ENCODE measurements around the gene MORN5. TPM values are rescaled to one million over a fixed set of nuclear protein-coding genes. Genes with fewer than 3 reads are reported as not detected.

The MORN5 gene
- total and polyA plus RNA-seq, 2 experiments from 2014 or later, result not detected

GRCh38 chr9:122172131-122172530, 12.4 kb downstream of the MORN5 start (continued):
- TF ChIP-seq, protein P1, sequence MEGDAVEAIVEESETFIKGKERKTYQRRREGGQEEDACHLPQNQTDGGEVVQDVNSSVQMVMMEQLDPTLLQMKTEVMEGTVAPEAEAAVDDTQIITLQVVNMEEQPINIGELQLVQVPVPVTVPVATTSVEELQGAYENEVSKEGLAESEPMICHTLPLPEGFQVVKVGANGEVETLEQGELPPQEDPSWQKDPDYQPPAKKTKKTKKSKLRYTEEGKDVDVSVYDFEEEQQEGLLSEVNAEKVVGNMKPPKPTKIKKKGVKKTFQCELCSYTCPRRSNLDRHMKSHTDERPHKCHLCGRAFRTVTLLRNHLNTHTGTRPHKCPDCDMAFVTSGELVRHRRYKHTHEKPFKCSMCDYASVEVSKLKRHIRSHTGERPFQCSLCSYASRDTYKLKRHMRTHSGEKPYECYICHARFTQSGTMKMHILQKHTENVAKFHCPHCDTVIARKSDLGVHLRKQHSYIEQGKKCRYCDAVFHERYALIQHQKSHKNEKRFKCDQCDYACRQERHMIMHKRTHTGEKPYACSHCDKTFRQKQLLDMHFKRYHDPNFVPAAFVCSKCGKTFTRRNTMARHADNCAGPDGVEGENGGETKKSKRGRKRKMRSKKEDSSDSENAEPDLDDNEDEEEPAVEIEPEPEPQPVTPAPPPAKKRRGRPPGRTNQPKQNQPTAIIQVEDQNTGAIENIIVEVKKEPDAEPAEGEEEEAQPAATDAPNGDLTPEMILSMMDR (conservative IDR thresholded peaks at IDR 0.05; ENCODE audit: low read depth in 2 of 2), result no peak

DNA sequence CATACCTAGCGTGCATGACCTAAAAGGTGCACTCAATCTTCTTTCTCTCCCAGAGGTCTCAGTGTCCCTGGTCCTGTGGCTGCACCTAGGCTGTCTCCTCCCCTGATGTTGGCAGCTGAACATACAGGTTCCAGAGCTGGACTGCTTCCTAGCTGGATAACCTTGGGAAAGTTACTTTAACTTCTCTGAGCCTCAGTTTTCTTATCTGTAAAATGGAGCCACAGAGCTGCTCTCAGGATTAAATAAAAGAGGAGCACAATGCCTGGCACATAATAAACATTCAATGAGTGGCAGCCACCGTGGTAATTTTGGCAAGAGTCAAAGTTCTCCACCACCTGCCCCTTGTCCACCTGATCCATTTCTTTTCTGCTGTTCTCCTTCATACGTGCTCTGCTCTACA, 14.0 kb downstream of the MORN5 start:
- Histone ChIP-seq H3K4me3 (no peak overlapping the region), H2AFZ (no peak overlapping the region), H3K27me3 (ENCODE audit: insufficient read depth) (no peaks in the 10 kb centered on the region), H3K79me2 (replicated peaks; ENCODE audit: insufficient read depth) (no peaks in the 10 kb centered on the region), H3K4me1 (ENCODE audit: insufficient read depth) (no peaks in the 10 kb centered on the region), H3K9me2 (ENCODE audit: insufficient read depth) (no peaks in the 10 kb centered on the region), H3K36me3 (ENCODE audit: insufficient read depth) (no peaks in the 10 kb centered on the region), H4K20me1 (replicated peaks; ENCODE audit: insufficient read depth) (no peaks in the 10 kb centered on the region), H3K27ac (ENCODE audit: low read depth) (no peak overlapping the region), H3F3A (replicated peaks; ENCODE audit: low read depth) (no peaks in the 10 kb centered on the region), H3K4me2 (no peak overlapping the region)
- Mint-ChIP-seq H3K36me3 (ENCODE audit: low read depth) (no peaks in the 10 kb centered on the region), H3K4me3 (no peak overlapping the region), H3K9me3 (no peaks in the 10 kb centered on the region), H3K27ac (no peak overlapping the region), H3K27me3 (ENCODE audit: insufficient read depth, low read depth, poor library complexity) (peaks cover 6% of the 10 kb centered on the region), H3K4me1 (peaks cover 3% of the 10 kb centered on the region; the same call in 1 of the 3 replicates)
- ATAC-seq (no peak), DNase-seq (ENCODE audit: low spot score) (no peak)
- TF ChIP-seq STAT1 (IDR thresholded peaks at IDR 0.05; ENCODE audit: unreplicated experiment), result no peak
- no peak for TF ChIP-seq ZNF114 (CRISPR knock-in tag; IDR thresholded peaks at IDR 0.05)
- no peak for TF ChIP-seq JUNB (IDR thresholded peaks at IDR 0.05; ENCODE audit: unreplicated experiment)
- TF ChIP-seq, protein P2, sequence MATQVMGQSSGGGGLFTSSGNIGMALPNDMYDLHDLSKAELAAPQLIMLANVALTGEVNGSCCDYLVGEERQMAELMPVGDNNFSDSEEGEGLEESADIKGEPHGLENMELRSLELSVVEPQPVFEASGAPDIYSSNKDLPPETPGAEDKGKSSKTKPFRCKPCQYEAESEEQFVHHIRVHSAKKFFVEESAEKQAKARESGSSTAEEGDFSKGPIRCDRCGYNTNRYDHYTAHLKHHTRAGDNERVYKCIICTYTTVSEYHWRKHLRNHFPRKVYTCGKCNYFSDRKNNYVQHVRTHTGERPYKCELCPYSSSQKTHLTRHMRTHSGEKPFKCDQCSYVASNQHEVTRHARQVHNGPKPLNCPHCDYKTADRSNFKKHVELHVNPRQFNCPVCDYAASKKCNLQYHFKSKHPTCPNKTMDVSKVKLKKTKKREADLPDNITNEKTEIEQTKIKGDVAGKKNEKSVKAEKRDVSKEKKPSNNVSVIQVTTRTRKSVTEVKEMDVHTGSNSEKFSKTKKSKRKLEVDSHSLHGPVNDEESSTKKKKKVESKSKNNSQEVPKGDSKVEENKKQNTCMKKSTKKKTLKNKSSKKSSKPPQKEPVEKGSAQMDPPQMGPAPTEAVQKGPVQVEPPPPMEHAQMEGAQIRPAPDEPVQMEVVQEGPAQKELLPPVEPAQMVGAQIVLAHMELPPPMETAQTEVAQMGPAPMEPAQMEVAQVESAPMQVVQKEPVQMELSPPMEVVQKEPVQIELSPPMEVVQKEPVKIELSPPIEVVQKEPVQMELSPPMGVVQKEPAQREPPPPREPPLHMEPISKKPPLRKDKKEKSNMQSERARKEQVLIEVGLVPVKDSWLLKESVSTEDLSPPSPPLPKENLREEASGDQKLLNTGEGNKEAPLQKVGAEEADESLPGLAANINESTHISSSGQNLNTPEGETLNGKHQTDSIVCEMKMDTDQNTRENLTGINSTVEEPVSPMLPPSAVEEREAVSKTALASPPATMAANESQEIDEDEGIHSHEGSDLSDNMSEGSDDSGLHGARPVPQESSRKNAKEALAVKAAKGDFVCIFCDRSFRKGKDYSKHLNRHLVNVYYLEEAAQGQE (IDR thresholded peaks at IDR 0.05; ENCODE audit: unreplicated experiment), result no peak
- TF ChIP-seq ZNF331 (CRISPR knock-in tag; IDR thresholded peaks at IDR 0.05; ENCODE audit: low read depth), result no peak
- TF ChIP-seq POLR2AphosphoS5 (IDR thresholded peaks at IDR 0.05; ENCODE audit: low read depth), result no peak
- no peak for TF ChIP-seq CREB1 (CRISPR knock-in tag; IDR thresholded peaks at IDR 0.05; ENCODE audit: low read depth)
- TF ChIP-seq, protein P3, sequence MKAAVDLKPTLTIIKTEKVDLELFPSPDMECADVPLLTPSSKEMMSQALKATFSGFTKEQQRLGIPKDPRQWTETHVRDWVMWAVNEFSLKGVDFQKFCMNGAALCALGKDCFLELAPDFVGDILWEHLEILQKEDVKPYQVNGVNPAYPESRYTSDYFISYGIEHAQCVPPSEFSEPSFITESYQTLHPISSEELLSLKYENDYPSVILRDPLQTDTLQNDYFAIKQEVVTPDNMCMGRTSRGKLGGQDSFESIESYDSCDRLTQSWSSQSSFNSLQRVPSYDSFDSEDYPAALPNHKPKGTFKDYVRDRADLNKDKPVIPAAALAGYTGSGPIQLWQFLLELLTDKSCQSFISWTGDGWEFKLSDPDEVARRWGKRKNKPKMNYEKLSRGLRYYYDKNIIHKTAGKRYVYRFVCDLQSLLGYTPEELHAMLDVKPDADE (IDR thresholded peaks at IDR 0.05), result no peak
- no peak for TF ChIP-seq NANOG (IDR thresholded peaks at IDR 0.05; ENCODE audit: borderline replicate concordance)
- TF ChIP-seq EZH2phosphoT487 (IDR thresholded peaks at IDR 0.05; ENCODE audit: unreplicated experiment), result no peak
- TF ChIP-seq EZH2 (IDR thresholded peaks at IDR 0.05; ENCODE audit: low read depth, unreplicated experiment), result no peak
- TF ChIP-seq, protein P1 (conservative IDR thresholded peaks at IDR 0.05; ENCODE audit: low read depth in 2 of 2), result no peak
